ENCODE results near the gene MAPK8IP3.

DNA sequence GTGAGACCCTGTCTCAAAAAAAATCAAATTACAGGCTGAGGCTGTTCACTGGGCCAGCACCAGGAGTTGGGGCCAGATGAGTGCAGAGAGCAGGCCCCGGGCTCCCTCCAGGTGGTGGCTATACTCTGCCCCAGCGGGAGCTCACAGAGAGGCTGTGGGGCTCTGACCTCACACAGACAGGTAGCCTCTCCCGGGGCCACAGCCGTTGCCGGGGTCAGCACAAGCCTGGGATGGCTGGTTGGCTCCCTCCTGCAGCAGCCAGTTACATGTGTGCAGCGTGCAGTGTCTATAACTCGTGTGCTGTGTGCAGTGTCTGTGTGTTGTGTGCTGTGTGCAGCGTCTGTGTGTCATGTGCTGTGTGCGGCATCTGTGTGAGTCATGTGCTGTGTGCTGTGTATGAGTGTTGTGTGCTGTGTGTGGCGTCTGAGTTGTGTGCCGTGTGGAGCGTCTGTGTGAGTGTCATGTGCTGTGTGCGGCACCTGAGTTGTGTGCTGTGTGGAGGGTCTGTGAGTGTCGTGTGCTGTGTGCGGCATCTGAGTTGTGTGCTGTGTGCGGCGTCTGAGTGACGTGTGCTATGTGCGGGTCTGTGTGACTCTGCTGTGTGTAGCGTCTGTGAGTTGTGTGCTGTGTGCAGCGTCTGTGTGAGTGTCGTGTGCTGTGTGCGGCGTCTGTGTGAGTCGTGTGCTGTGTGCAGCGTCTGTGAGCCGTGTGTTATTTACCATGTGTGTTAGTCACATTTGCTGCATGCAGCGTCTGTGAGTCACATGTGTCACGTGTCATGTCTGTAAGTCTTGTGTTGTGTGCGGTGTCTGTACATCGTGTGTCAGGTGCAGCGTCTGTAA is 20.9 kb downstream of the MAPK8IP3 start:
- no peak for TF ChIP-seq ZNF317 (CRISPR knock-in tag; IDR thresholded peaks at IDR 0.05; ENCODE audit: borderline replicate concordance, low read depth)
- TF ChIP-seq, protein P1, sequence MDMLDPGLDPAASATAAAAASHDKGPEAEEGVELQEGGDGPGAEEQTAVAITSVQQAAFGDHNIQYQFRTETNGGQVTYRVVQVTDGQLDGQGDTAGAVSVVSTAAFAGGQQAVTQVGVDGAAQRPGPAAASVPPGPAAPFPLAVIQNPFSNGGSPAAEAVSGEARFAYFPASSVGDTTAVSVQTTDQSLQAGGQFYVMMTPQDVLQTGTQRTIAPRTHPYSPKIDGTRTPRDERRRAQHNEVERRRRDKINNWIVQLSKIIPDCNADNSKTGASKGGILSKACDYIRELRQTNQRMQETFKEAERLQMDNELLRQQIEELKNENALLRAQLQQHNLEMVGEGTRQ (CRISPR knock-in tag; IDR thresholded peaks at IDR 0.05): no peak
- TF ChIP-seq, protein P2, sequence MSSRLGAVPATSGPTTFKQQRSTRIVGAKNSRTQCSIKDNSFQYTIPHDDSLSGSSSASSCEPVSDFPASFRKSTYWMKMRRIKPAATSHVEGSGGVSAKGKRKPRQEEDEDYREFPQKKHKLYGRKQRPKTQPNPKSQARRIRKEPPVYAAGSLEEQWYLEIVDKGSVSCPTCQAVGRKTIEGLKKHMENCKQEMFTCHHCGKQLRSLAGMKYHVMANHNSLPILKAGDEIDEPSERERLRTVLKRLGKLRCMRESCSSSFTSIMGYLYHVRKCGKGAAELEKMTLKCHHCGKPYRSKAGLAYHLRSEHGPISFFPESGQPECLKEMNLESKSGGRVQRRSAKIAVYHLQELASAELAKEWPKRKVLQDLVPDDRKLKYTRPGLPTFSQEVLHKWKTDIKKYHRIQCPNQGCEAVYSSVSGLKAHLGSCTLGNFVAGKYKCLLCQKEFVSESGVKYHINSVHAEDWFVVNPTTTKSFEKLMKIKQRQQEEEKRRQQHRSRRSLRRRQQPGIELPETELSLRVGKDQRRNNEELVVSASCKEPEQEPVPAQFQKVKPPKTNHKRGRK (CRISPR knock-in tag; IDR thresholded peaks at IDR 0.05; ENCODE audit: borderline replicate concordance): no peak
- TF ChIP-seq ETV6 (CRISPR knock-in tag; IDR thresholded peaks at IDR 0.05): no peak
- no peak for TF ChIP-seq ELF4 (CRISPR knock-in tag; IDR thresholded peaks at IDR 0.05; ENCODE audit: low read depth)
- TF ChIP-seq, protein P3, sequence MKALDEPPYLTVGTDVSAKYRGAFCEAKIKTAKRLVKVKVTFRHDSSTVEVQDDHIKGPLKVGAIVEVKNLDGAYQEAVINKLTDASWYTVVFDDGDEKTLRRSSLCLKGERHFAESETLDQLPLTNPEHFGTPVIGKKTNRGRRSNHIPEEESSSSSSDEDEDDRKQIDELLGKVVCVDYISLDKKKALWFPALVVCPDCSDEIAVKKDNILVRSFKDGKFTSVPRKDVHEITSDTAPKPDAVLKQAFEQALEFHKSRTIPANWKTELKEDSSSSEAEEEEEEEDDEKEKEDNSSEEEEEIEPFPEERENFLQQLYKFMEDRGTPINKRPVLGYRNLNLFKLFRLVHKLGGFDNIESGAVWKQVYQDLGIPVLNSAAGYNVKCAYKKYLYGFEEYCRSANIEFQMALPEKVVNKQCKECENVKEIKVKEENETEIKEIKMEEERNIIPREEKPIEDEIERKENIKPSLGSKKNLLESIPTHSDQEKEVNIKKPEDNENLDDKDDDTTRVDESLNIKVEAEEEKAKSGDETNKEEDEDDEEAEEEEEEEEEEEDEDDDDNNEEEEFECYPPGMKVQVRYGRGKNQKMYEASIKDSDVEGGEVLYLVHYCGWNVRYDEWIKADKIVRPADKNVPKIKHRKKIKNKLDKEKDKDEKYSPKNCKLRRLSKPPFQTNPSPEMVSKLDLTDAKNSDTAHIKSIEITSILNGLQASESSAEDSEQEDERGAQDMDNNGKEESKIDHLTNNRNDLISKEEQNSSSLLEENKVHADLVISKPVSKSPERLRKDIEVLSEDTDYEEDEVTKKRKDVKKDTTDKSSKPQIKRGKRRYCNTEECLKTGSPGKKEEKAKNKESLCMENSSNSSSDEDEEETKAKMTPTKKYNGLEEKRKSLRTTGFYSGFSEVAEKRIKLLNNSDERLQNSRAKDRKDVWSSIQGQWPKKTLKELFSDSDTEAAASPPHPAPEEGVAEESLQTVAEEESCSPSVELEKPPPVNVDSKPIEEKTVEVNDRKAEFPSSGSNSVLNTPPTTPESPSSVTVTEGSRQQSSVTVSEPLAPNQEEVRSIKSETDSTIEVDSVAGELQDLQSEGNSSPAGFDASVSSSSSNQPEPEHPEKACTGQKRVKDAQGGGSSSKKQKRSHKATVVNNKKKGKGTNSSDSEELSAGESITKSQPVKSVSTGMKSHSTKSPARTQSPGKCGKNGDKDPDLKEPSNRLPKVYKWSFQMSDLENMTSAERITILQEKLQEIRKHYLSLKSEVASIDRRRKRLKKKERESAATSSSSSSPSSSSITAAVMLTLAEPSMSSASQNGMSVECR (CRISPR knock-in tag; IDR thresholded peaks at IDR 0.05; ENCODE audit: borderline replicate concordance): no peak
- TF ChIP-seq, protein P4, sequence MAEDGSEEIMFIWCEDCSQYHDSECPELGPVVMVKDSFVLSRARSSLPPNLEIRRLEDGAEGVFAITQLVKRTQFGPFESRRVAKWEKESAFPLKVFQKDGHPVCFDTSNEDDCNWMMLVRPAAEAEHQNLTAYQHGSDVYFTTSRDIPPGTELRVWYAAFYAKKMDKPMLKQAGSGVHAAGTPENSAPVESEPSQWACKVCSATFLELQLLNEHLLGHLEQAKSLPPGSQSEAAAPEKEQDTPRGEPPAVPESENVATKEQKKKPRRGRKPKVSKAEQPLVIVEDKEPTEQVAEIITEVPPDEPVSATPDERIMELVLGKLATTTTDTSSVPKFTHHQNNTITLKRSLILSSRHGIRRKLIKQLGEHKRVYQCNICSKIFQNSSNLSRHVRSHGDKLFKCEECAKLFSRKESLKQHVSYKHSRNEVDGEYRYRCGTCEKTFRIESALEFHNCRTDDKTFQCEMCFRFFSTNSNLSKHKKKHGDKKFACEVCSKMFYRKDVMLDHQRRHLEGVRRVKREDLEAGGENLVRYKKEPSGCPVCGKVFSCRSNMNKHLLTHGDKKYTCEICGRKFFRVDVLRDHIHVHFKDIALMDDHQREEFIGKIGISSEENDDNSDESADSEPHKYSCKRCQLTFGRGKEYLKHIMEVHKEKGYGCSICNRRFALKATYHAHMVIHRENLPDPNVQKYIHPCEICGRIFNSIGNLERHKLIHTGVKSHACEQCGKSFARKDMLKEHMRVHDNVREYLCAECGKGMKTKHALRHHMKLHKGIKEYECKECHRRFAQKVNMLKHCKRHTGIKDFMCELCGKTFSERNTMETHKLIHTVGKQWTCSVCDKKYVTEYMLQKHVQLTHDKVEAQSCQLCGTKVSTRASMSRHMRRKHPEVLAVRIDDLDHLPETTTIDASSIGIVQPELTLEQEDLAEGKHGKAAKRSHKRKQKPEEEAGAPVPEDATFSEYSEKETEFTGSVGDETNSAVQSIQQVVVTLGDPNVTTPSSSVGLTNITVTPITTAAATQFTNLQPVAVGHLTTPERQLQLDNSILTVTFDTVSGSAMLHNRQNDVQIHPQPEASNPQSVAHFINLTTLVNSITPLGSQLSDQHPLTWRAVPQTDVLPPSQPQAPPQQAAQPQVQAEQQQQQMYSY (CRISPR knock-in tag; IDR thresholded peaks at IDR 0.05): no peak
